ENCODE data around the gene SLC16A6. TPM values are rescaled to one million over a fixed set of nuclear protein-coding genes. Genes with fewer than 3 reads are reported as not detected.
"Not testable (repeated sequence)": the region's sequence is repeated elsewhere in the genome, so short reads cannot be mapped to it uniquely, and the experiment has no call there.

Gene SLC16A6
- total RNA-seq, 1 donor from 2014 or later, result not detected

DNA sequence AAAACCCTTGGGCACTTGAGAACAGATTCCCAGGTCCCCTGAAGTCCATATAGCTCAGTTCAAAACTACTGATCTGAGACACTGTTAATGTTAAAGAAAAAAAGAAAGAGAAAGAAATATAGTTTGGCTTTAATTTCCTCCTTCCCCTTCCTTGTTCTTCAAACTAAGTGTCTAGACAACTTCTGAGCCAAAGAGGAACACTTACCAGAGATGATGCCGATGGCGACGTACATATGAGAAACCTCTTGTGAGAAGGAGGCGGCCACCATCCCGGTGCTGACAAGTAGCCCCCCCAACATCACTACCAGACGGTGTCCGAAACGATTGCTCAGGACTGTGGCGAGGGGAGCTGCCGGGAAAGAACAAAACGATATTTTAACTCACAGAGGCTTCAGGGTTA is 17.2 kb downstream of the SLC16A6 start:
- DNase-seq (ENCODE audit: low read depth), result no peak
- TF ChIP-seq, protein P1, sequence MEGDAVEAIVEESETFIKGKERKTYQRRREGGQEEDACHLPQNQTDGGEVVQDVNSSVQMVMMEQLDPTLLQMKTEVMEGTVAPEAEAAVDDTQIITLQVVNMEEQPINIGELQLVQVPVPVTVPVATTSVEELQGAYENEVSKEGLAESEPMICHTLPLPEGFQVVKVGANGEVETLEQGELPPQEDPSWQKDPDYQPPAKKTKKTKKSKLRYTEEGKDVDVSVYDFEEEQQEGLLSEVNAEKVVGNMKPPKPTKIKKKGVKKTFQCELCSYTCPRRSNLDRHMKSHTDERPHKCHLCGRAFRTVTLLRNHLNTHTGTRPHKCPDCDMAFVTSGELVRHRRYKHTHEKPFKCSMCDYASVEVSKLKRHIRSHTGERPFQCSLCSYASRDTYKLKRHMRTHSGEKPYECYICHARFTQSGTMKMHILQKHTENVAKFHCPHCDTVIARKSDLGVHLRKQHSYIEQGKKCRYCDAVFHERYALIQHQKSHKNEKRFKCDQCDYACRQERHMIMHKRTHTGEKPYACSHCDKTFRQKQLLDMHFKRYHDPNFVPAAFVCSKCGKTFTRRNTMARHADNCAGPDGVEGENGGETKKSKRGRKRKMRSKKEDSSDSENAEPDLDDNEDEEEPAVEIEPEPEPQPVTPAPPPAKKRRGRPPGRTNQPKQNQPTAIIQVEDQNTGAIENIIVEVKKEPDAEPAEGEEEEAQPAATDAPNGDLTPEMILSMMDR (conservative IDR thresholded peaks at IDR 0.05; ENCODE audit: low read depth, low read length), result no peak
- H3K4me3 ChIP-seq (ENCODE audit: low read depth, low read length), result no peak overlapping the region

DNA sequence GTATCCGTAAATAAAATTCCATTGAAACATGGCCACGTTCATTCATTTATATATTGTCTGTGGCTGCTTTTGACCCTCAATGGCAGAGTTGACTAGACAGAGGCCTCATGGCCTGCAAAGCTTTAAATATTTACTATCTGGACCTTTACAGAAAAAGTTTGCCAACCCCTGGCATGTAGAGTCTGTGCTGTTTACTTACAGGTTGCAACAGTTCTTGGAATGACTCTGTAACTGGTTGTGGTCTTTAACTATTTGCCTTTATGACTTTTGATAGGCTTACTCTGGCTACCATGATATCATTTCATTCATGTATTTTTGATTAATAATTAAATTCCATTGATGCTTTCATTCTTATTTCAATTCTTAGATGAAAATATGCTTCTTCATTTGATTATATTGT is 25.1 kb downstream of the SLC16A6 start:
- not testable (repeated sequence) for H3K4me3 ChIP-seq (ENCODE audit: low read depth, low read length); DNase-seq (ENCODE audit: low read depth)

DNA sequence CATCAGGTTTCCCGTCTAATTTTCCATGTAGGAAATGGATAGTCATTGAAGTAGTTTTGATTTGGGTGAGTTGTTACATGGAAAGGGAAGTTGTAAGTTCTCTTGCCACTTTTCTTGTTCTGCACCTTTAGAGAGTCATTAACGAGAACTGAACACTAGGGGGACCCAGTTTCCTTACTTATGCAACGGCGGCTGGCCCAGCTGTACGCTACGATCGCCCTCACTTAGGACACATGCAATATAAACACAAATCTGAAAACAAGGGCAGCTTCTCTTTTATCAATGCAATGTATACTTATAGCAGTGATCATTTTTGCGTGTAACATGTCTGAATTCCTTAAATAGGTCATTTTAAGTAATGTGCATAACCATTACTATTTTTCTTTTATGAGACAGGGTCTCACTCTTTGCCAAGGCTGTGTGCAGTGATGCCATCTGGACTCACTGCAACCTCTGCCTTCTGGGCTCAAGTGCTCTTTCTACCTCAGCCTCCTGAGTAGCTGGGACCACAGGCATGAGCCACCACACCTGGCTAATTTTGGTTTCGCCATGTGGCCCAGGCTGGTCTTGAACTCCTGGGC is 27.7 kb downstream of the SLC16A6 start:
- H3K4me3 ChIP-seq (ENCODE audit: low read depth, low read length); DNase-seq (ENCODE audit: low read depth): not testable (repeated sequence)
- TF ChIP-seq, protein P1 (conservative IDR thresholded peaks at IDR 0.05; ENCODE audit: low read depth, low read length), result peak; percentile 60

DNA sequence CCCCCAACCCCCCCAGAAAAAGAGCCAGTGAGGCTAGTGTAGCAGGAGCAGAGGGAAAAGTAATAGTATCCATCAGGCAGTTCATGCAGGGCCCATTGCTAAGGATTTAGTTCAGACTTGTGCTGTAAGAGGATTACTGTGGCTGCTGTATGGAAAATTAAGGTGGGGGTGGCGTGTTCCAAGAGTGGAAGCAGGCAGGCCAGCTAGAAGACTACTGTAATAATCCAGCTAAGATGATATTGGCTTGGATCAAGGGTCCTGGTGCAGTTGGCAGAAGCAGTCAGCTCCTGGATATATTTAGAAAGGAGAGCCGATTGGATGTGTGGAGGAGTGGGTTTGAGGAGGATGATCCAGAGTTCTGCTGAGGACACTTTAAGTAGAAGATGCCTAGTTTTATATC is 28.5 kb downstream of the SLC16A6 start:
- DNase-seq (ENCODE audit: low read depth); H3K4me3 ChIP-seq (ENCODE audit: low read depth, low read length): not testable (repeated sequence)

DNA sequence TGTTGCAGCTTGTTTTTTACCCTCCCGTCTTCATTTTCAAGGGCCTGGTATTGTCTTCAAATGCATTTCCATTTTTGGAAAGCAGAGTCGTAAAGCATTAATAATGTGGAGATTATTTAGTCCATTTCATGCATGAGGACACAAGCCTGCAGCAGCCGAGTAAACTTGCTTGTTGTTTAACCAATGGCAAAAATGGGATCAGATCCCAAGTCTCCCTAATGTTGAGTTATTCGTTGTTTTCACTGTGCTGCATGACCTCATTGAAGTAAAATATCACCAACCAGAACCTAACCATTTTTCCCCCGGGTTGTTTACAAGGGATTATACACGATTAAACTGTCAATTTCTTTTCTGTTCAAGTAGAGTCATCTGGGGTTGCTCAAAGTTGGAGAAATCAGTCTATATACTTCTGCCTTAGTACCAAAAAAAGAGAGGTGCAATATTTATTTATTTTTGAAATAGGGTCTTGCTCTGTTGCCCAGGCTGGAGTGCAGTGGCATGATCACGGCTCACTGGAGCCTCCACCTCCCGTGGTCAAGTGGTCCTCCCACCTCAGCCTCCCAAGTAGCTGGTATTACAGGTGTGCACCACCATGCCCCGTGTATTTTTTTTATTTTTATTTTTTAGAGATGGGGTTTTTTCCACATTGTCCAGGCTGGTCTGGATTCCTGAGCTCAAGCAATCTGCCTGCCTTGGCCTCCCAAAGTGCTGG is 30.7 kb downstream of the SLC16A6 start:
- H3K4me3 ChIP-seq (ENCODE audit: low read depth, low read length), result no peak overlapping the region
- TF ChIP-seq, protein P1 (conservative IDR thresholded peaks at IDR 0.05; ENCODE audit: low read depth, low read length), result no peak
- DNase-seq (ENCODE audit: low read depth), result peak; percentile 42

DNA sequence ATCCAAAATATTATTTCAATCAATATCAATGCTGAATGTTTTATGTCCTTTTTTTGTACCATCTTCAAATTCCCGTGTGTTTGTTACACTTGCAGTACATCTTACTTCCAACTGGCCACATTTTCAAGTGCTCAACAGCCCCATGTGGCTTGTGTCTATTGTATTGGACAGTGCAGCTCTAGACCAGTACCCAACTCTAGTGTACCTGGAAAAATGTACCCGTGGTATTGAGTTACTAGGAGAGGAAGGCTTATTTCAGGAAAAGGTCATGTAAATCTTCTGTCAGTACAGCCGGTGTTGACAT is 31.3 kb downstream of the SLC16A6 start:
- H3K4me3 ChIP-seq (ENCODE audit: low read depth, low read length); DNase-seq (ENCODE audit: low read depth): not testable (repeated sequence)

DNA sequence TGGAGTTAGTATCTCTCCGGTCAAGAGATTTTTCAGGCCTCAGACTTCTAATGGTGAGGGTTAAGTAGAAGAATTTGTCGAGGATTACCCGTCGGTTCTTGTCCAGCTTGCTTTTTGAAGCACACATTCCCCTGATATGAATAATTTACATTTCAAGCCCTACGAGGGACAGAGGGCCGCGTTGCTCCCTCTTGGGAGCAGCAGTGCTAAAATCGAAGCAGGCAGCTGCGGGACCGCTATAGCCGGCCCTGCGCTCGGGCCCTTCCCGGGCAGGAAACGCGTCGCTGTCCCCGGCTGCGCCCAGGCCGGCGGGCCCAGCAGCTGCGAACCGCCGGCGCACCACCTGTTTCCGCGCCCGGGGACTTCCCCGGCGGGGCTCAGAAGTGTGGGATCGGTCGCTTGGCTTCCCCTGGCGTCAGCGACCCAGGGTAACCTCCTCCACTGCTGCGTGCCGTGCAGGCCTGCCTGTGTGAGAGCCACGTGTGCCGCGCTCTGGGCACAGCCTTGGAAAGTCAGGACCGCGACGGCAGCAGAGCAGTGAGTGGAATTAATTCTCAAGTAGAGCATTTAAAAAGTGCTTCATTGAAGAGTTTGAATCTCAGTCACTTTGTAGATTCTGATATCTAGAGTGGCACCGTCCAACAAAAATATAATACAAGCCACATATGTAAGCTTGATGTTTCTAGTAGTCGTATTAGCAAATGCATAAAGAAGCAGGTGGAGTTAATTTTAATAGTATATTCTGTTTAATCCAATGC is 31.9 kb downstream of the SLC16A6 start:
- not testable (repeated sequence) for H3K4me3 ChIP-seq (ENCODE audit: low read depth, low read length); DNase-seq (ENCODE audit: low read depth)

DNA sequence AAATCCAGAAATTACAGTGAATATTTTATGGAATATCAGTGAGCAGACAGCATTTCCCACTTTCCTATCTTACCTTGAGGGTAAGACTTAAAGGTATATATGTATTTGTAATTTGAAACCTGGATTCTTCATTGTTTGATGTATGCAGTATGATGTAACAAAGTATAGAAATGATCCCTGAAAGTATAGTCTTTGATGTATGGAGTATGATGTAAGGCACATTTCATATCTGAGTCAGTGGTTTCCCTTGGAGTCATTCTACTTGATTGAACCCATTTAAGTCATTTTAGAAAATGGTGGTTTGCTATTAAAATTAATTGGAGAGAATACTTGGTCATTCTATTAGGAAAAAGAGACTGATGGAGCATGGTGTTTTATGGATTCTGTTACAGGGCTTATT is 33.0 kb downstream of the SLC16A6 start:
- no peak for DNase-seq (ENCODE audit: low read depth)
- H3K4me3 ChIP-seq (ENCODE audit: low read depth, low read length), result no peak overlapping the region
- TF ChIP-seq, protein P1 (conservative IDR thresholded peaks at IDR 0.05; ENCODE audit: low read depth, low read length), result no peak

DNA sequence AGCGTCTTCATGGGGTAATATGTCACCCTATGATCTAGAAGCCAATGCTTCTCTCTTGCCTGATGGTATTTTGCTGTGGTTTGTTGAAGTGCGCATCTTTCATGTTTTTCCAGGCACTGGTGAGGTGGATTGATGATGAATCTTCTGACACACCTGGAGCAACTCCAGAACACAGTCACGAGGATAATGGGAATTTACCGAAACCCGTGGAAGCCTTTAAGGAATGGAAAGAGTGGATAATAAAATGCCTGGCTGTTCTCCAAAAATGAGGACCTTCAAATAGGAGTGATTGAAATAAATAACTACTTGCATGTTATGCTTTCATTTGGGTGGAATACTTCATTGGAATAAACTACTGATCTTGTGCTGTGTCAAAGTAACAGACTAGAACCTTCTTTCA is 34.2 kb downstream of the SLC16A6 start:
- DNase-seq (ENCODE audit: low read depth); H3K4me3 ChIP-seq (ENCODE audit: low read depth, low read length): not testable (repeated sequence)

Measured in epithelial cell of proximal tubule (primary cell).